Measurements from ENCODE around the gene MYOG.

- TF ChIP-seq, protein P1, sequence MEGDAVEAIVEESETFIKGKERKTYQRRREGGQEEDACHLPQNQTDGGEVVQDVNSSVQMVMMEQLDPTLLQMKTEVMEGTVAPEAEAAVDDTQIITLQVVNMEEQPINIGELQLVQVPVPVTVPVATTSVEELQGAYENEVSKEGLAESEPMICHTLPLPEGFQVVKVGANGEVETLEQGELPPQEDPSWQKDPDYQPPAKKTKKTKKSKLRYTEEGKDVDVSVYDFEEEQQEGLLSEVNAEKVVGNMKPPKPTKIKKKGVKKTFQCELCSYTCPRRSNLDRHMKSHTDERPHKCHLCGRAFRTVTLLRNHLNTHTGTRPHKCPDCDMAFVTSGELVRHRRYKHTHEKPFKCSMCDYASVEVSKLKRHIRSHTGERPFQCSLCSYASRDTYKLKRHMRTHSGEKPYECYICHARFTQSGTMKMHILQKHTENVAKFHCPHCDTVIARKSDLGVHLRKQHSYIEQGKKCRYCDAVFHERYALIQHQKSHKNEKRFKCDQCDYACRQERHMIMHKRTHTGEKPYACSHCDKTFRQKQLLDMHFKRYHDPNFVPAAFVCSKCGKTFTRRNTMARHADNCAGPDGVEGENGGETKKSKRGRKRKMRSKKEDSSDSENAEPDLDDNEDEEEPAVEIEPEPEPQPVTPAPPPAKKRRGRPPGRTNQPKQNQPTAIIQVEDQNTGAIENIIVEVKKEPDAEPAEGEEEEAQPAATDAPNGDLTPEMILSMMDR (conservative IDR thresholded peaks at IDR 0.05; ENCODE audit: low read length) = no peak
- TF ChIP-seq EZH2phosphoT487 (IDR thresholded peaks at IDR 0.05; ENCODE audit: borderline replicate concordance) = no peak
Observed at GRCh38 chr1:203041351-203041932, 44.4 kb downstream of the MYOG start.
